Measurements from ENCODE around the gene GPR146. TPM values are rescaled to one million over a fixed set of nuclear protein-coding genes. Genes with fewer than 3 reads are reported as not detected.

GPR146 gene
- total RNA-seq, 2 experiments from 2014 or later, result 9.9 to 13.7 TPM

- DNase-seq (no peak), ATAC-seq (ENCODE audit: poor library complexity) (no peak)
- no peak for TF ChIP-seq CTCF (IDR thresholded peaks at IDR 0.05)
- Histone ChIP-seq H3K9me3 (ENCODE audit: control insufficient read depth in 1 of 2, insufficient read depth in 1 of 2, low read length in 2 of 2) (peaks cover 0 to 5% of the 10 kb centered on the region in 2 experiments), H3K36me3 (ENCODE audit: insufficient read depth, low read length) (no peaks in the 10 kb centered on the region), H3K4me3 (ENCODE audit: low read length) (no peak overlapping the region), H3K4me1 (ENCODE audit: insufficient read depth, low read length) (peaks cover 22% of the 10 kb centered on the region), H3K27ac (ENCODE audit: low read depth in 1 of 2, low read length in 2 of 2) (no peak overlapping the region), H3K27me3 (ENCODE audit: control insufficient read depth in 1 of 2, insufficient read depth in 2 of 2, low read length in 2 of 2) (no peaks in the 10 kb centered on the region)
- H3K27me3 Mint-ChIP-seq, result no peaks in the 10 kb centered on the region
- intact Hi-C loops (cut with DNase I, micrococcal nuclease), result no loop called here
- CTCF ChIA-PET, result no interaction called here
- H3K4me3 Mint-ChIP-seq, result no peak overlapping the region
- H3K9me3 Mint-ChIP-seq, result no peaks in the 10 kb centered on the region
- POLR2A ChIA-PET, result no interaction called here
- H3K27ac Mint-ChIP-seq, result no peak overlapping the region
- peaks cover 10% of the 10 kb centered on the region for H3K36me3 Mint-ChIP-seq (ENCODE audit: low read depth)
- H3K4me1 Mint-ChIP-seq (ENCODE audit: low read depth), result peaks cover 17% of the 10 kb centered on the region
Measured at GRCh38 chr7:1100834-1101562, 56.7 kb downstream of the GPR146 start.

- intact Hi-C loops (cut with DNase I, micrococcal nuclease), result no loop called here
- no peaks in the 10 kb centered on the region for H3K27me3 ChIP-seq (ENCODE audit: control insufficient read depth in 1 of 2, insufficient read depth in 2 of 2, low read length in 2 of 2)
- DNase-seq, result no peak
- ATAC-seq (ENCODE audit: poor library complexity), result no peak
- H3K27ac ChIP-seq (ENCODE audit: low read depth in 1 of 2, low read length in 2 of 2), result no peak overlapping the region
- H3K36me3 Mint-ChIP-seq (ENCODE audit: low read depth), result peaks cover 10% of the 10 kb centered on the region
- peaks cover 22% of the 10 kb centered on the region for H3K4me1 ChIP-seq (ENCODE audit: insufficient read depth, low read length)
- POLR2A ChIA-PET, result no interaction called here
- peaks cover 17% of the 10 kb centered on the region for H3K4me1 Mint-ChIP-seq (ENCODE audit: low read depth)
- no peak overlapping the region for H3K27ac Mint-ChIP-seq
- CTCF ChIA-PET, result no interaction called here
- H3K27me3 Mint-ChIP-seq, result no peaks in the 10 kb centered on the region
- no peak for TF ChIP-seq CTCF (IDR thresholded peaks at IDR 0.05)
- H3K9me3 ChIP-seq (ENCODE audit: control insufficient read depth in 1 of 2, insufficient read depth in 1 of 2, low read length in 2 of 2), result peaks cover 0 to 5% of the 10 kb centered on the region in 2 experiments
- no peak overlapping the region for H3K4me3 Mint-ChIP-seq
- H3K9me3 Mint-ChIP-seq, result no peaks in the 10 kb centered on the region
- H3K4me3 ChIP-seq (ENCODE audit: low read length), result no peak overlapping the region
- H3K36me3 ChIP-seq (ENCODE audit: insufficient read depth, low read length), result no peaks in the 10 kb centered on the region
Measured at GRCh38 chr7:1101563-1102431, 57.5 kb downstream of the GPR146 start.

- Mint-ChIP-seq H3K4me3 (no peak overlapping the region), H3K27ac (no peak overlapping the region), H3K4me1 (ENCODE audit: low read depth) (peaks cover 17% of the 10 kb centered on the region), H3K9me3 (no peaks in the 10 kb centered on the region), H3K36me3 (ENCODE audit: low read depth) (peaks cover 1% of the 10 kb centered on the region), H3K27me3 (no peaks in the 10 kb centered on the region)
- Histone ChIP-seq H3K4me1 (ENCODE audit: insufficient read depth, low read length) (peaks cover 22% of the 10 kb centered on the region), H3K27ac (ENCODE audit: low read depth in 1 of 2, low read length in 2 of 2) (no peak overlapping the region), H3K27me3 (ENCODE audit: control insufficient read depth in 1 of 2, insufficient read depth in 2 of 2, low read length in 2 of 2) (no peaks in the 10 kb centered on the region), H3K9me3 (ENCODE audit: control insufficient read depth in 1 of 2, insufficient read depth in 1 of 2, low read length in 2 of 2) (peaks cover 0 to 5% of the 10 kb centered on the region in 2 experiments), H3K36me3 (ENCODE audit: insufficient read depth, low read length) (no peaks in the 10 kb centered on the region), H3K4me3 (ENCODE audit: low read length) (peak overlapping the region; percentile 9)
- intact Hi-C loops (cut with DNase I, micrococcal nuclease), result no loop called here
- ATAC-seq (ENCODE audit: poor library complexity), result no peak
- DNase-seq, result peak in 2 of 14 experiments; percentile 8 to 37
- ChIA-PET CTCF (interaction anchor here (1.4 kb wide), 1 partner anchor 17 kb away, joined by 3 read pairs; no protein-coding TSS in a partner anchor), POLR2A (interaction anchor here (0.9 kb wide), 1 partner anchor 36 kb away, joined by 3 read pairs; no protein-coding TSS in a partner anchor)
- TF ChIP-seq CTCF (IDR thresholded peaks at IDR 0.05), result no peak
Measured at GRCh38 chr7:1103009-1103788, 58.9 kb downstream of the GPR146 start.

All from CD4-positive, alpha-beta T cell (primary cell).